HUES6 (cell line): ENCODE data around the gene HERPUD1.
"Not testable (repeated sequence)": the region's sequence is repeated elsewhere in the genome, so short reads cannot be mapped to it uniquely, and the experiment has no call there.

Experiments
- H3K27ac ChIP-seq: 2 replicates; pipeline ENCODE4 v1.7.0; 2013; ENCODE audit warnings: low read depth, mild to moderate bottlenecking, low read length, inconsistent platforms
- H3K27me3 ChIP-seq: 2 replicates; pipeline ENCODE4 v1.6.1; 2013; ENCODE audit warnings: low read length; ENCODE audit not compliant: control insufficient read depth, insufficient read depth
- H3K36me3 ChIP-seq: 2 replicates; pipeline ENCODE4 v1.6.1; 2013; ENCODE audit warnings: low read length; ENCODE audit not compliant: control insufficient read depth, insufficient read depth
- H3K4me1 ChIP-seq: 2 replicates; pipeline ENCODE4 v1.6.1; 2013; ENCODE audit warnings: low read length; ENCODE audit not compliant: control insufficient read depth, insufficient read depth
- H3K4me3 ChIP-seq: 2 replicates; pipeline ENCODE4 v1.5.1; 2013; ENCODE audit warnings: low read depth, low read length
- H3K9ac ChIP-seq: one replicate; pipeline ENCODE4 v1.6.1; 2013; ENCODE audit warnings: mild to moderate bottlenecking, low read length
- H3K9me3 ChIP-seq: 2 replicates; pipeline ENCODE4 v1.6.1; 2013; ENCODE audit warnings: low read depth, low read length; ENCODE audit not compliant: control insufficient read depth, insufficient read depth

HERPUD1 gene

GRCh38 chr16:56964243-56965148 lies 32.6 kb downstream of the HERPUD1 start:
- H3K9ac ChIP-seq = no peak overlapping the region

DNA sequence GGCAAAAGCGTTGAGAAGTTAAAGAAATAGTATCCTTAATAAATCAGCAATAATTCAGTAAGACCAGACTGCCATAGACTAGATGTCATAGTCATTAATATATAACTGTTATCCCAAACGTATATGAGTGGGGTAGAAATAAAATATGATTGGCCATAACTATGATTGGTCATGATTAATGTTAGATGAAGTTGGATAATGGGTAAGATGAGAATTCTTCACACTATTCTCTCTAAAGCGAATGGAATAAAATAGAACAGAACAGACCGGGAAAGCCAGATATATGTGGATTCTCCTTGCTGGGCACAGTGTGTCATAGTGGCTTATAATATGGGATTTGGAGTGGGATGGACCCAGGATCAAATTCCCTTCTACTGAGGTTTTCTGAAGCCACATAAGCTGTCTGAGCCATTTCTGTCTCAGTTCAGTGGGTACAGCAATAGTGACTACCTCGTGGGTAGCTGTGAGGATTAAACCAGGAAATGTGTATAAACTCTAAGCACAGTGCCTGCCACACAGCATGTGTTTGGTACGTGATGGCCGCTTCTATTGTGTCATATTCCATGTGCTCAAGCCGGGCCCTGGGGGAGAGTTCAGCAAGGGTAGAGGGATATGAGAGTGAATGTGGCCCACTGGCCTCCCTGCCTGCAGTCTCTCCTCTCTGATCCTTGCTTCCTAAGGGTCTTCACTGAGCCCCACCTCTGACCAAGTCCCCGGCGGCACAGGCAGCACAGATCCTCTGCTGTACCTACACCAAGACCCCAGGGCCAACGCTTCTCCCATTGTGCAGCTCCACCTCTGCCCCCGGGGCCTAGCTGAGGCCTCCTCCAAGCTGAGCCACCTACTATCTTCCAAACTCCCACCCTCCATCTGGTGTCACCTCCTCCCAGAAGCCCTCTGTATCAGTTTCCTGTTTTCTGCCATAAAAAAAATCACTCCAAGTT lies 33.5 kb downstream of the HERPUD1 start:
- Histone ChIP-seq H3K36me3 (no peaks in the 10 kb centered on the region), H3K4me1 (no peaks in the 10 kb centered on the region), H3K9ac (no peak overlapping the region), H3K27ac (no peak overlapping the region), H3K27me3 (no peaks in the 10 kb centered on the region), H3K9me3 (no peaks in the 10 kb centered on the region), H3K4me3 (no peak overlapping the region)

More at GRCh38 chr16:56964243-56965148, 32.6 kb downstream of the HERPUD1 start:
- no peaks in the 10 kb centered on the region for H3K27me3 ChIP-seq
- H3K9me3 ChIP-seq = no peaks in the 10 kb centered on the region
- no peak overlapping the region for H3K27ac ChIP-seq
- H3K4me3 ChIP-seq = no peak overlapping the region
- no peaks in the 10 kb centered on the region for H3K4me1 ChIP-seq
- H3K36me3 ChIP-seq = no peaks in the 10 kb centered on the region

GRCh38 chr16:56966093-56966475 lies 34.1 kb downstream of the HERPUD1 start:
- Histone ChIP-seq H3K27me3 (no peaks in the 10 kb centered on the region), H3K4me3 (no peak overlapping the region), H3K9me3 (no peaks in the 10 kb centered on the region), H3K9ac (no peak overlapping the region), H3K27ac (no peak overlapping the region), H3K4me1 (no peaks in the 10 kb centered on the region), H3K36me3 (no peaks in the 10 kb centered on the region)

DNA sequence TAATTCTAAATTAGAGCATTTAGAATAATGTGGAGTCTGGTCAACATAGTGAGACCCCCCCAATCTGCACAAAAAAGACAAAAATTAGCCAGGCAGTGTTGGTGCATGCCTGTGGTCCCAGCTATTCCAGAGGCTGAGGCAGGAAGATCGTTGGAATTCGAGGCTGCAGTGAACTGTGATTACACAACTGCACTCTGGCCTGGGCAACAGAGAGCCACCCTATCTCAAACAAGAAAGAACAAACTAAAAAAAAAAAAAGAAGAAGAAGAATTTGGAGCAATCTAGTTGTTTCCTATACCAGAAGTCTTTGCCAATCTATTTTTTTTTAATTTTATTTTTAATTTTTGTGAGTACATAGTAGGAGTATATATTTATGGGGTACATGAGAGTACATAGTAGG lies 35.8 kb downstream of the HERPUD1 start:
- Histone ChIP-seq H3K9ac (no peak overlapping the region), H3K27ac (no peak overlapping the region), H3K9me3 (no peaks in the 10 kb centered on the region), H3K36me3 (no peaks in the 10 kb centered on the region), H3K4me3 (no peak overlapping the region), H3K27me3 (no peaks in the 10 kb centered on the region), H3K4me1 (no peaks in the 10 kb centered on the region)

DNA sequence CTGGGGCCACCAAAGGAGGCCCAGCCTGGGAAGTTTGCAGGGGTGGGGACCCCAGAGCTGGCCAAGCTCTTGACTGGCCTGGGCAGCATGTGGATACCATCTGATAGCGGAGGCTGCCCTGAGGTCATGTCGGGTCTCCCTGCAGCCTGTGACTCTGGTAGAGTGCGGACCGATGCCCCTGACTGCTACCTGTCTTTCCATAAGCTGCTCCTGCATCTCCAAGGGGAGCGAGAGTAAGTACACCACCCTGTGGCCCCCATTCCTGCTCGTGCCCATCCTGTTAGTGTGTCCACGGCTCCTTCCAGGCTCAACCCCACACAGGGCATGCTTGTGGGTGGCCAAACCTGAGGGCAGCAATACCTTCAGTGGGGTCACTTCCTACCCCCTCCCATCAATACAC lies 37.8 kb downstream of the HERPUD1 start:
- no peaks in the 10 kb centered on the region for H3K4me1 ChIP-seq
- H3K9me3 ChIP-seq = no peaks in the 10 kb centered on the region
- no peak overlapping the region for H3K27ac ChIP-seq
- H3K4me3 ChIP-seq = no peak overlapping the region
- H3K36me3 ChIP-seq = no peaks in the 10 kb centered on the region
- no peaks in the 10 kb centered on the region for H3K27me3 ChIP-seq
- H3K9ac ChIP-seq = no peak overlapping the region

GRCh38 chr16:56970934-56971767 lies 39.2 kb downstream of the HERPUD1 start:
- Histone ChIP-seq H3K9me3 (no peaks in the 10 kb centered on the region), H3K27me3 (no peaks in the 10 kb centered on the region), H3K27ac (no peak overlapping the region), H3K9ac (no peak overlapping the region), H3K4me1 (no peaks in the 10 kb centered on the region), H3K4me3 (no peak overlapping the region), H3K36me3 (no peaks in the 10 kb centered on the region)

GRCh38 chr16:56971768-56972043 lies 39.8 kb downstream of the HERPUD1 start:
- Histone ChIP-seq H3K9me3 (no peaks in the 10 kb centered on the region), H3K27me3 (no peaks in the 10 kb centered on the region), H3K4me1 (no peaks in the 10 kb centered on the region), H3K27ac (no peak overlapping the region), H3K36me3 (no peaks in the 10 kb centered on the region), H3K4me3 (no peak overlapping the region), H3K9ac (no peak overlapping the region)

- Histone ChIP-seq H3K9ac (no peak overlapping the region), H3K27me3 (no peaks in the 10 kb centered on the region), H3K36me3 (no peaks in the 10 kb centered on the region), H3K27ac (no peak overlapping the region), H3K4me3 (no peak overlapping the region), H3K9me3 (no peaks in the 10 kb centered on the region), H3K4me1 (no peaks in the 10 kb centered on the region)
Observed at GRCh38 chr16:56972403-56973293, 40.7 kb downstream of the HERPUD1 start.

DNA sequence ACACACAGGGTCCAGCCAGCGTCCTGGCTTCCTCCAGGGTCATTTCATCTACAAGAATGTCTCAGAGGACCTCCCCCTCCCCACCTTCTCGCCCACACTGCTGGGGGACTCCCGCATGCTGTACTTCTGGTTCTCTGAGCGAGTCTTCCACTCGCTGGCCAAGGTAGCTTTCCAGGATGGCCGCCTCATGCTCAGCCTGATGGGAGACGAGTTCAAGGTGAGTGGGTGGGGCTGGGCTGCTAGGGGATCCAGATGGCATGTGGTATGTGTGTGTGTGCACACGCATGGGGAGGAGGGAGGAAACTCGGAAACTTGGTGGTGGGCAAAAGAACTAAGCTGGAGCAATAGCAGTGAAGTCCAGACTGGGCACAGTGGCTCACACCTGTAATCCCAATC lies 41.4 kb downstream of the HERPUD1 start:
- Histone ChIP-seq H3K9ac (no peak overlapping the region), H3K9me3 (no peaks in the 10 kb centered on the region), H3K27ac (no peak overlapping the region), H3K27me3 (no peaks in the 10 kb centered on the region), H3K36me3 (no peaks in the 10 kb centered on the region), H3K4me3 (no peak overlapping the region), H3K4me1 (no peaks in the 10 kb centered on the region)

GRCh38 chr16:56973899-56974298 lies 42.0 kb downstream of the HERPUD1 start:
- H3K36me3 ChIP-seq, H3K9ac ChIP-seq, H3K27ac ChIP-seq, H3K27me3 ChIP-seq, H3K9me3 ChIP-seq, H3K4me1 ChIP-seq, H3K4me3 ChIP-seq: not testable (repeated sequence)
